GM19328 (cell line): ENCODE measurements around the gene SLC41A3.

Experiments used
- ATAC-seq: cut with Tn5 transposase; IDR thresholded peaks from one replicate; pipeline ENCODE4 v1.9.1; 2021; ENCODE audit warnings: mild to moderate bottlenecking, moderate library complexity; ENCODE audit not compliant: unreplicated experiment

The SLC41A3 gene

GRCh38 chr3:126121074-126121473 is 37.1 kb upstream of the SLC41A3 start:
- ATAC-seq = no peak

GRCh38 chr3:126119976-126120375 is 36.1 kb upstream of the SLC41A3 start:
- ATAC-seq = no peak

- ATAC-seq = no peak
These were observed 35.2 kb upstream of the SLC41A3 start for GRCh38 chr3:126119008-126119675.

- no peak for ATAC-seq
These were observed 34.7 kb upstream of the SLC41A3 start for GRCh38 chr3:126118591-126118990.

- no peak for ATAC-seq
These were observed 33.9 kb upstream of the SLC41A3 start for GRCh38 chr3:126117786-126118185.

GRCh38 chr3:126117212-126117611 is 33.3 kb upstream of the SLC41A3 start:
- no peak for ATAC-seq

GRCh38 chr3:126116526-126116925 is 32.6 kb upstream of the SLC41A3 start:
- ATAC-seq = no peak

- ATAC-seq = no peak
These were observed 30.8 kb upstream of the SLC41A3 start for GRCh38 chr3:126114443-126115386.

- no peak for ATAC-seq
These were observed 30.0 kb upstream of the SLC41A3 start for GRCh38 chr3:126113733-126114442.

- no peak for ATAC-seq
These were observed 29.3 kb upstream of the SLC41A3 start for GRCh38 chr3:126113238-126113555.

GRCh38 chr3:126112531-126113237 is 28.8 kb upstream of the SLC41A3 start:
- no peak for ATAC-seq

GRCh38 chr3:126111566-126112475 is 27.9 kb upstream of the SLC41A3 start:
- no peak for ATAC-seq

- ATAC-seq = no peak
These were observed 27.2 kb upstream of the SLC41A3 start for GRCh38 chr3:126111126-126111551.

- no peak for ATAC-seq
These were observed 26.7 kb upstream of the SLC41A3 start for GRCh38 chr3:126110431-126111125.

GRCh38 chr3:126109880-126110235 is 25.9 kb upstream of the SLC41A3 start:
- ATAC-seq = no peak

- no peak for ATAC-seq
These were observed 25.4 kb upstream of the SLC41A3 start for GRCh38 chr3:126109146-126109879.

GRCh38 chr3:126108676-126109050 is 24.7 kb upstream of the SLC41A3 start:
- ATAC-seq = no peak

- ATAC-seq = no peak
These were observed 24.2 kb upstream of the SLC41A3 start for GRCh38 chr3:126107957-126108675.
